Endodermal cell (in vitro differentiated cells): ENCODE results near the gene IPO11. TPM values are rescaled to one million over a fixed set of nuclear protein-coding genes. Genes with fewer than 3 reads are reported as not detected.
A peak's percentile ranks its signal among the peaks of the same experiment; 100 is the strongest.

Experiments used
- DNase-seq: peaks from one replicate; pipeline ENCODE4 v3.0.0-alpha.2; 2017
- H3K27ac ChIP-seq: 2 replicates; pipeline ENCODE4 v1.5.1; 2013; ENCODE audit warnings: mild to moderate bottlenecking, low read depth, low read length, moderate library complexity
- H3K27me3 ChIP-seq: 2 replicates; pipeline ENCODE4 v1.6.1; 2013; ENCODE audit warnings: mild to moderate bottlenecking, low read length, moderate library complexity; ENCODE audit not compliant: insufficient read depth, control insufficient read depth, poor library complexity, severe bottlenecking
- H3K36me3 ChIP-seq: 2 replicates; pipeline ENCODE4 v1.7.0; 2013; ENCODE audit warnings: mild to moderate bottlenecking, low read length, moderate library complexity; ENCODE audit not compliant: control insufficient read depth, insufficient read depth
- H3K4me1 ChIP-seq: one replicate; pipeline ENCODE4 v1.7.0; 2013; ENCODE audit warnings: low read length; ENCODE audit not compliant: control insufficient read depth, insufficient read depth
- H3K4me3 ChIP-seq: 2 replicates; pipeline ENCODE4 v1.5.1; 2013; ENCODE audit warnings: mild to moderate bottlenecking, low read length, moderate library complexity
- H3K9ac ChIP-seq: 2 replicates; pipeline ENCODE4 v1.6.1; 2013; ENCODE audit warnings: mild to moderate bottlenecking, low read length, moderate library complexity; ENCODE audit not compliant: poor library complexity, severe bottlenecking; ENCODE audit errors: extremely low read depth
- H3K9me3 ChIP-seq: 2 replicates; pipeline ENCODE4 v1.6.1; 2013; ENCODE audit warnings: mild to moderate bottlenecking, low read length, moderate library complexity; ENCODE audit not compliant: control insufficient read depth
- H3K27ac Mint-ChIP-seq: 2 replicates; pipeline ENCODE4 v1.8.0; 2020; ENCODE audit warnings: mixed read lengths
- H3K27me3 Mint-ChIP-seq: 2 replicates; pipeline ENCODE4 v1.8.0; 2021; ENCODE audit warnings: mild to moderate bottlenecking, mixed read lengths; ENCODE audit not compliant: insufficient read depth
- H3K36me3 Mint-ChIP-seq: 2 replicates; pipeline ENCODE4 v1.8.0; 2020; ENCODE audit warnings: low read depth, mixed read lengths
- H3K4me1 Mint-ChIP-seq: 2 replicates; pipeline ENCODE4 v1.8.0; 2020; ENCODE audit warnings: mixed read lengths
- H3K4me3 Mint-ChIP-seq: 2 replicates; pipeline ENCODE4 v1.8.0; 2020; ENCODE audit warnings: mild to moderate bottlenecking, moderate library complexity, mixed read lengths
- H3K9me3 Mint-ChIP-seq: 2 replicates; pipeline ENCODE4 v1.8.0; 2020; ENCODE audit warnings: mild to moderate bottlenecking, mixed read lengths
- CTCF ChIP-seq: fragments of 200-600 bp; sonication (generic); conservative IDR thresholded peaks from 2 replicates; pipeline ENCODE4 v1.5.0; 2021; ENCODE audit warnings: antibody characterized with exemption, mild to moderate bottlenecking
- WGBS, 2 experiments: methylation state at CpG; one replicate each; pipeline versions ENCODE4 v1.1.5 to v1.1.7; 2013; ENCODE audit warnings: missing lambda C conversion rate in 2 of 2, mixed read lengths in 1 of 2; ENCODE audit not compliant: insufficient coverage in 1 of 2, insufficient read length in 1 of 2; 5-methylcytosine and 5-hydroxymethylcytosine counted together
- total RNA-seq, 2 donors: library from RNA; stranded (reverse); fragmentation: NEBNext Ultra II Directional in 1 of 2; extraction: Animal tissue kit (Norgen Biotek cat#: 25700) in 1 of 2; gene quantifications; 2 replicates in 1 of 2; 3 replicates in 1 of 2; pipeline ENCODE4 v1.2.1, GENCODE V29; 2021

Gene IPO11
- total RNA-seq, 2 donors from 2014 or later: 51.6 to 55.8 TPM

GRCh38 chr5:62647241-62647640 is 234.7 kb downstream of the IPO11 start:
- Histone ChIP-seq H3K4me1 (no peaks in the 10 kb centered on the region), H3K9ac (no peak overlapping the region), H3K9me3 (no peaks in the 10 kb centered on the region), H3K36me3 (no peaks in the 10 kb centered on the region), H3K27ac (no peak overlapping the region), H3K27me3 (no peaks in the 10 kb centered on the region), H3K4me3 (no peak overlapping the region)
- no peak for TF ChIP-seq CTCF
- Mint-ChIP-seq H3K4me1 (peaks cover 14% of the 10 kb centered on the region), H3K27me3 (no peaks in the 10 kb centered on the region), H3K9me3 (no peaks in the 10 kb centered on the region), H3K36me3 (no peaks in the 10 kb centered on the region), H3K4me3 (no peak overlapping the region), H3K27ac (no peak overlapping the region)
- DNase-seq: no peak

- Histone ChIP-seq H3K4me3 (no peak overlapping the region), H3K36me3 (no peaks in the 10 kb centered on the region), H3K9ac (no peak overlapping the region), H3K27me3 (no peaks in the 10 kb centered on the region), H3K4me1 (no peaks in the 10 kb centered on the region), H3K27ac (no peak overlapping the region), H3K9me3 (no peaks in the 10 kb centered on the region)
- H3K27ac Mint-ChIP-seq: no peak overlapping the region
- H3K4me1 Mint-ChIP-seq: peaks cover 14% of the 10 kb centered on the region
- no peaks in the 10 kb centered on the region for H3K9me3 Mint-ChIP-seq
- no peak for DNase-seq
- 86 to 100% methylated on average over 1 to 4 of the region's 4 CpGs for WGBS, 2 experiments
- H3K4me3 Mint-ChIP-seq: no peak overlapping the region
- TF ChIP-seq CTCF: no peak
- no peaks in the 10 kb centered on the region for H3K27me3 Mint-ChIP-seq
- no peaks in the 10 kb centered on the region for H3K36me3 Mint-ChIP-seq
These were observed 236.5 kb downstream of the IPO11 start for GRCh38 chr5:62649025-62649424.

DNA sequence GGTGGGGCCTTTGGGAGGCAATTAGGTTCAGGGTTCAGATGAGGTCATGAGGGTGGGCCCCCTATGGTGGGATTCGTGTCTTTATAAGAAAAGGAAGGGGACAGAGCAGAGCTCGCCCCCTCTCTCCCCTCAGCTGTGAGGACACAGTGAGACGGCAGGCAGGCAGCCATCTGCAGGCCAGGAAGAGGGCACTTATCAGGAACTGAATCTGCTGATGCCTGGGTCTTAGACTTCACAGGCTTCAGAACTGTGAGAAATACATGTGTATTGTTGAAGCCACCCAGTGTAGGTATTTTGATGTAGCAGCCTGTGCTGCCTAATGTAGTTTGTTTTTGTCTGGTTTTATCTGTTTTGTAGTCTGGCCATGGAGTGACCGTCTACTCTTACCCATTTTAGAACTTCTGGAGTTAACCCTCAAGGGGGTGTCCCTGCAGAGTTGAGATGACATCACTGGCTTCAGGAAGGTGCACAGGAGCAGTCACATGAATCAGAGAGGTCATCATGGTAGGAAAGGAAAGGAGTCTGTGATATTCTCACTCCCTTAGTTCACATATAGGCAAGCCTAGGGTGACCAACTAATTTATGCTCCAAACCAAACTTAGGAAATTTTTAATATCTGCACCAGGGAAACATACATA is 237.0 kb downstream of the IPO11 start:
- Mint-ChIP-seq H3K36me3 (peaks cover under 1% of the 10 kb centered on the region), H3K4me1 (peaks cover 14% of the 10 kb centered on the region), H3K27ac (peak overlapping the region; percentile 70), H3K27me3 (no peaks in the 10 kb centered on the region), H3K9me3 (peaks cover 3% of the 10 kb centered on the region), H3K4me3 (no peak overlapping the region)
- Histone ChIP-seq H3K9ac (no peak overlapping the region), H3K9me3 (peaks cover 1% of the 10 kb centered on the region), H3K36me3 (no peaks in the 10 kb centered on the region), H3K4me1 (no peaks in the 10 kb centered on the region), H3K27ac (no peak overlapping the region), H3K27me3 (no peaks in the 10 kb centered on the region), H3K4me3 (no peak overlapping the region)
- DNase-seq: peak; percentile 60
- 82% methylated on average over 4 of the region's 4 CpGs; no CpG with 5 or more reads in 1 of the 2 experiments for WGBS, 2 experiments
- no peak for TF ChIP-seq CTCF
